ENCODE results near the gene ATL2. TPM values are rescaled to one million over a fixed set of nuclear protein-coding genes. Genes with fewer than 3 reads are reported as not detected.

ATL2 gene
- total and polyA plus RNA-seq, 2 donors (not counting 3 experiments of a cell fraction or from before 2014, with no cell fraction given): 23.9 to 45.5 TPM

DNA sequence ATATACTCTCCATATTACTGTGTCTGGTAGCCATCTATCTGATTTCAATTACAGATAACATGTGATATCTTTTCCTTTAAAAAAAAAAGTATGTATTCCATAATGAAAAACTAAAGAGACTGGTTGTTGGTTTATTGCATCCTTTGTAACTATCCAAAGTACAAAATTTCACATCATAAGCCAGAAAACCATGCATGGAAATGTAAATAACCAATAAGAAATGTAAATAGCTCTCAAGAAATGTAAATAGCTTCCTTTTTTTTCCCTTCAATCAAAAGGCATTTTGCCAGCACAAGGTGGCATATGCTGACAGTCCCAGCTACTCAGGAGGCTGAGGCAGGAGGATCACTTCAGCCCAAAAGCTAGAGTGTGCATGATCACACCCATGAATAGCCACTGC lies 59.3 kb downstream of the ATL2 start:
- ChIA-PET POLR2A (interaction anchor here (0.6 to 1.2 kb wide), 2 partner anchors 13 to 434 kb away, joined by 4 to 5 read pairs; partner anchors contain the start of gene SRSF7), CTCF (interaction anchor here (0.8 to 4.4 kb wide), 8 partner anchors 7 to 417 kb away, joined by 3 to 68 read pairs (median 6); partner anchors contain the start of gene ATL2)
- no TSS peak for BruUV-seq (replicated peaks)
- H4K20me1 ChIP-seq (replicated peaks; ENCODE audit: control insufficient read depth, extremely low read depth, insufficient read depth, low read length): no peaks in the 10 kb centered on the region
- no peaks in the 10 kb centered on the region for H3K9me3 ChIP-seq (replicated peaks; ENCODE audit: control insufficient read depth, insufficient read depth, low read length)
- H3K4me3 ChIP-seq (replicated peaks in 1 of 3; ENCODE audit: insufficient read depth in 1 of 3, low read depth in 1 of 3, low read length in 3 of 3): no peak overlapping the region
- H3K4me2 ChIP-seq (ENCODE audit: insufficient read depth, low read length): no peak overlapping the region
- no peaks in the 10 kb centered on the region for H3K9me1 ChIP-seq (replicated peaks; ENCODE audit: control insufficient read depth, extremely low read depth, insufficient read depth, low read length)
- DNase-seq (ENCODE audit: low read depth, low spot score): no peak
- H3K27ac ChIP-seq (ENCODE audit: insufficient read depth, low read depth, low read length): no peak overlapping the region
- H3K27me3 ChIP-seq (ENCODE audit: control insufficient read depth in 2 of 2, insufficient read depth in 2 of 2, low read length in 2 of 2): no peaks in the 10 kb centered on the region
- H3K79me2 ChIP-seq (ENCODE audit: control insufficient read depth, insufficient read depth, low read length): peaks cover 9% of the 10 kb centered on the region
- dilution Hi-C loops (cut with MboI; ENCODE audit: extremely low pct_ligation_motif_present, low sequenced_read_pairs): no loop called here
- intact Hi-C loops (cut with micrococcal nuclease): loop anchor here (5.0 kb wide), 4 partner anchors 150 to 425 kb away; no protein-coding TSS in a partner anchor
- H3K9ac ChIP-seq (replicated peaks; ENCODE audit: extremely low read depth, insufficient read depth, low read length): no peak overlapping the region
- FAIRE-seq: no peak
- TF ChIP-seq, protein P1, sequence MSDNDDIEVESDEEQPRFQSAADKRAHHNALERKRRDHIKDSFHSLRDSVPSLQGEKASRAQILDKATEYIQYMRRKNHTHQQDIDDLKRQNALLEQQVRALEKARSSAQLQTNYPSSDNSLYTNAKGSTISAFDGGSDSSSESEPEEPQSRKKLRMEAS (IDR thresholded peaks at IDR 0.05; ENCODE audit: insufficient read depth, insufficient read length): no peak
- TF ChIP-seq MYC (IDR thresholded peaks at IDR 0.05; ENCODE audit: low read depth, low read length) (no peak), POLR2A (IDR thresholded peaks at IDR 0.05; ENCODE audit: low read depth, low read length) (no peak), EZH2 (IDR thresholded peaks at IDR 0.05; ENCODE audit: borderline replicate concordance, low read depth, low read length, severe bottlenecking) (no peak), FOS (IDR thresholded peaks at IDR 0.05; ENCODE audit: borderline replicate concordance, insufficient read depth, low read length) (no peak), POLR2AphosphoS5 (IDR thresholded peaks at IDR 0.05; ENCODE audit: insufficient read depth, low read depth, low read length) (no peak), JUN (IDR thresholded peaks at IDR 0.05; ENCODE audit: borderline replicate concordance, insufficient read depth, insufficient read length, low read depth) (no peak), GATA2 (IDR thresholded peaks at IDR 0.05; ENCODE audit: insufficient read depth, insufficient read length, low read depth, low read length) (no peak)
- TF ChIP-seq, protein P2, sequence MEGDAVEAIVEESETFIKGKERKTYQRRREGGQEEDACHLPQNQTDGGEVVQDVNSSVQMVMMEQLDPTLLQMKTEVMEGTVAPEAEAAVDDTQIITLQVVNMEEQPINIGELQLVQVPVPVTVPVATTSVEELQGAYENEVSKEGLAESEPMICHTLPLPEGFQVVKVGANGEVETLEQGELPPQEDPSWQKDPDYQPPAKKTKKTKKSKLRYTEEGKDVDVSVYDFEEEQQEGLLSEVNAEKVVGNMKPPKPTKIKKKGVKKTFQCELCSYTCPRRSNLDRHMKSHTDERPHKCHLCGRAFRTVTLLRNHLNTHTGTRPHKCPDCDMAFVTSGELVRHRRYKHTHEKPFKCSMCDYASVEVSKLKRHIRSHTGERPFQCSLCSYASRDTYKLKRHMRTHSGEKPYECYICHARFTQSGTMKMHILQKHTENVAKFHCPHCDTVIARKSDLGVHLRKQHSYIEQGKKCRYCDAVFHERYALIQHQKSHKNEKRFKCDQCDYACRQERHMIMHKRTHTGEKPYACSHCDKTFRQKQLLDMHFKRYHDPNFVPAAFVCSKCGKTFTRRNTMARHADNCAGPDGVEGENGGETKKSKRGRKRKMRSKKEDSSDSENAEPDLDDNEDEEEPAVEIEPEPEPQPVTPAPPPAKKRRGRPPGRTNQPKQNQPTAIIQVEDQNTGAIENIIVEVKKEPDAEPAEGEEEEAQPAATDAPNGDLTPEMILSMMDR (IDR thresholded peaks at IDR 0.05; ENCODE audit: extremely low read depth in 1 of 2, insufficient read depth in 1 of 2, low read depth in 1 of 2, low read length in 2 of 2): no peak
- H3K4me1 ChIP-seq (ENCODE audit: control insufficient read depth, extremely low read depth, insufficient read depth, low read length): no peaks in the 10 kb centered on the region
- peaks cover 0 to 4% of the 10 kb centered on the region in 2 experiments for H3K36me3 ChIP-seq (ENCODE audit: control insufficient read depth in 2 of 2, extremely low read depth in 1 of 2, insufficient read depth in 2 of 2, low read length in 2 of 2)
- no peak overlapping the region for H2AFZ ChIP-seq (ENCODE audit: low read depth, low read length)
